ENCODE results near the gene IL12A.

IL12A gene

DNA sequence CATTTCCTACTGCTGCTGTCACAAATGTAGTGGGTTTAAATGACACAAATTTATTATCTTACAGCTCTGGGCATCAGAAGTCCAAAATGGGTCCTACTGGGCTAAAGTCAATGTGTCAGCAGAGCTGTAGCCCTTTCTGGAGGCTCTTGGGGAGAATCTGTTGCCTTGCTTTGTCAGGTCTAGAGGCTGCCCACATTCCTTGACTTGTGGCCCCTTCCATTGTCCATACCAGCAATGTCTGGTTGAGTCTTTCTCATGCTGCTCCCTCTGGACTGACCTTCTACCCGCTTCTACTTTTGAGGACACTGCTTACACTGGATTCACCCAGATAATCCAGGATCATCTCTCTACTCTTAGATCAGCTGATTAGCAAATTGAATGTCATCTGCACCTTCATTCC lies 3.0 kb downstream of the IL12A start:
- no peak for DNase-seq

DNA sequence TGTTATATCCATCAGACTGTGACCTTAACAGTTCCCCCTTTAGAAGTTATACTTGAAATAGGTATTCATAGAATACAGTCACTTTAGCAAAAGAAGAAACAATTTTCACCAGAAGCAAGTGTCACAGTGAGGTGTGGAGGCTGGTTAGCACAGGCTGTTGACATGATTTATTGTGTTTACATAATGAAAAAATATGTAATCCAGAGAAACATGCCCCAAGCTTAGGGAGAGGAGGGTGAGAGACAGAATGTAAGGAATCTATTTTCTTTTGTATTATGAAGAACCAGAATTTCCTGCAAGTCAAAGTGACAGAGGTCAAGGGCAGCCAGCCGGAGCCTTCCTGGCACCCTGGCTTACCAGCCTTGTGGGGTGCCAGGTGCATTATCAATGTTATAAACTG lies 4.0 kb downstream of the IL12A start:
- no peak for DNase-seq

DNA sequence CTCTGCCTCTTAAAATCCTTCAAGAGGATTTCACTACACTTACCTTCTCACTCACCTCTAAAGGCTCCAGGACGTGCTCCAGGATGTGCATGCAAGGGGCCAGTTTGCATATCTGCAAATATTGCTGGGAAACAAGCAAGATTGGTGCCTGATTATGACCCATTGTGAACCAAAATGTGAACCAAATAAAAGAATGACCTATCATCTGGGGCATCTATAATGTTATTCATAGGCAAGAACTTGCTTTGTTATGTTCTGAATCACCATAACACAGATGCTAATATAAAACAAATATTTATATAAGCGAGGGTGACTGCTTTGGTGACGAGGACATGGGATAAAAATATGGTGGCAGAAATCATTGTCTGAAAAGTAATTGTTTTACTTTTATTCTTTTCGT lies 5.5 kb downstream of the IL12A start:
- no peak for DNase-seq

DNA sequence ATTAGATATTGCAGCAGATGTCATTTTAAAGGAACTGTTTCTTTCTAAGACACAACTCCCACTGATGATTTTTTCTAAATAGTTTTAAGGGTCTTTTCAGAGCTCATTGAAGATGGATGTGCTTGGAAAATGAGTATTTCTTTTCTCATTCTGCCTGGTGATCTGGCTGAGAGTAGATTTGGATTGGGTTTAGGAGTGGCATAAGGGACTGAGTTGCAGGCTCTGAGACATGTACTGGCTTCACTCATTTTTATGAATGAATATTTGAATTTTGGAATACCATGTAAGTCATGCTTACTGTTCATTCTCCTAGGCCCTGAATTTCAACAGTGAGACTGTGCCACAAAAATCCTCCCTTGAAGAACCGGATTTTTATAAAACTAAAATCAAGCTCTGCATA lies 6.5 kb downstream of the IL12A start:
- no peak for DNase-seq

DNA sequence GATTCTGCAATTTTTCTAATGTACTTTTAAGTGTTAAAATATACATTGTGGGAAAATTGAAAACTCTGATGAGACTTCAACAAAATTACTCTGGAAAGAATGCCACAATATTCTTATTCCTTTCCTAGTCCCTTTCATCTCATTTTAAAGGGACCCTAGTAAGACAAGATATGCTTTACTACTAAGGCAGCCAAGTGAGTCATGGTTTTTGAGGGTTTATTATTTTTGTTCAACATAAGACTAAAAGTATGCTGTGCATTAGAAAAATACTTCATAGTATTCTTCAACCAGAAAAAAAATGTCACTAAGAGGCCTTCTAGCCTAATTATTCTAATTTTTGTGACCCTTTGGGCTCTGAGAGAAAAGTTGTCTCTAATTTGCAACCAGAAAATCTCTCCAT lies 7.4 kb downstream of the IL12A start:
- DNase-seq = no peak

DNA sequence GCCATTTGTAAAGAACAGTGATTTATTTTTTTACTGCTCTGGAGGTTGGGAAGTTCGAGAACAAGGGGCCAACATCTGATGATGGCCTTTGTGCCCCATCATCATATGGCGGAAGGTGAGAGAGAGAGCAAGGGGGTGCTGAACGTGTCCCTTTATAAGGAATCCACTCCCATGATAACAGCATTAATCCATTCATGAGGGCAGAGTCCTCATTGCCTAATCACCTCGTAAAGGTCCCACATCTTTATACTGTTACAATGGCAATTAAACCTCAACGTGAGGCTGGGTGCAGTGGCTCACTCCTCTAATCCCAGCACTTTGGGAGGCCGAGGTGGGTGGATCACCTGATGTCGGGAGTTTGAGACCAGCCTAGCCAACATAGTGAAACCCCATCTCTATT lies 8.3 kb downstream of the IL12A start:
- no peak for DNase-seq

DNA sequence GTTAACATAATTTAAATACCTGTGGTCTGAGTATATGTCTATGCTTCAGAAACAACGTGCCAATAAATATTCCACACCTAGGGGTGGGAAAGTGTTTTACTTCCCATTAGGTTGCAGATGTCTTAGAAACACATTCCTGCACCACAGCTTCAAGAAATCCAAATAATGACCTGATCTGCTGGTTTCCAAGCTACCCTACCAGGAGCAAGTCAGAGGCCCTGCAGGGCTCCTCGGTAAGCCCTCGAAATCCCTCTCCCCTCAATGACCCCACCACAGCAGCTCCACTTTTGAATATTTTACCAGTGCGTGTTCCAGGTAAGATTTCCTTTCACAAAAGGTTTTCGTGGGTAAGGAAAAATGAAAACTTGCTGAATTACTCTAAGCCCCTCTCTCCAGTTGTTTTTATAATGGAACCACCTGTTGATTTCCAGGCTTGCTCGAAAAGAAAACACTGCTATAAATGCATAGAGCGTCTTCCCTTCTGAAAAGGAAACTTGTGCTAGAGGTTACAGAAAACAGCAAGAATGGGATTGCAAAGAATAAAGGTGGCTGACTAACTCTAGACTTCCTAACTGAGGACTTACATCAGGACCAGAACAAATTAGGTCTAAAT lies 12.6 kb downstream of the IL12A start:
- no peak for DNase-seq

DNA sequence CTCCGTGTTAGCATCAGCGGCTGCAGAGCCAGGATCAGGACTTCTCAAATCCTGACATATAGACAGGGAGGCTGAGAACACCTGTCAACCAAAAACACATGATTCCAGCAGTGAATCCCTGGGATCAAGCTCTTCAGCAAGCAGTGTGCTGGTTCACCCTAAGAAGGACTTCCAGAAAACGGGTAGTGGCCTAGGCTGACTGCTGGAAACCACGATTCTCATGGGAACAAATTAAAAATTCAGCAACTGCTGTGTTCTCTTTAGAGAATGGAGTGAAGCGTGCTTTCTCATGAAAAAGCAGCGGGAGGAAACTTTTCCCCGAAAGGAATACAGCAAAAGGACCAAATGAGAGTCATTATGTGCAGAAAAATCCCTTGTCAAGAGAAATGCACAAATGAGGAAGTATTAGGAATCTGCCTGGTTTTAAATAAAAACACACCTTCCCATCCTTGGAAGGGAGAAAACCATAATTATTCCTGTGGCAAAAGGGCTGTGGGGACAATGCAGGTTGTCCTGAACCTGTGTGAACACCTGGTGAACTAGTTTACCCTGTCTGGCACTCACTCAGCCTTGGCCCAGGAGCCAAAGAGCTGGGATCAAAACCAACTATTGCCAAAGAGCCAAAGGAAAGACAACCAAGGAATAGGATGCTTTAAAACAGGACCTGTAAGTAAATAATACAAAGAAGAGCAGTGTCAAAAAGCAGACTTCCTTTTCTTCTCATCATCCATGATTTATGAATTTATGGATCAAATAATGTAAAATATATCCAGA lies 13.4 kb downstream of the IL12A start:
- DNase-seq = no peak

DNA sequence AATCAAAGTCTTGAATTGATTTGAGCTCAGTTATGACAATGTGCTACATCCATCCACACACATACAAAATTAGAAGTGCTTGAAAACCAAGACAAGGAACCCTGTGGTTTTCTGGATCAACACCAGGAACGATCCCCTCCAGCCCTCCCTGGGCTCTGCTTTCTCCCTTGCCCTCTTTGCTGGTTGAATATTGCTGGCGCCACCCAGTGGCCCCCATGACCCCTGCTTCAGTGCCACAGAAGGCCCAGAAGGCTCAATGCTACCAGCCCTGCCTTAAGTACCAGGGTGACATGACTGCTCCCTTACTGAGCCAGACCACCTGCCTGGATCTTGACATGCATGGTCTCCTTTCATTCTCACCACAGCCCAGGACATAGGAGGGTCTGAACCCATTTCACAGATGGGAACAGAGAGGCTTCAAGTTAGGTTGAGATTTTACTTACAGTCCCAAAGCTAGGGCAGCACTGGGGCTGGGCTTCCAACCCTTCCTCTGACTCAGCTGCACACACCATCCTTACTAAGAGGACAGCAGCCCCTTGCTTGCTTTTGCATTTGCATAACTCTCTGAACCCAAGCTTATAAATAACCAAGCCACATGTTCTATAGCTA lies 15.0 kb downstream of the IL12A start:
- DNase-seq = no peak

DNA sequence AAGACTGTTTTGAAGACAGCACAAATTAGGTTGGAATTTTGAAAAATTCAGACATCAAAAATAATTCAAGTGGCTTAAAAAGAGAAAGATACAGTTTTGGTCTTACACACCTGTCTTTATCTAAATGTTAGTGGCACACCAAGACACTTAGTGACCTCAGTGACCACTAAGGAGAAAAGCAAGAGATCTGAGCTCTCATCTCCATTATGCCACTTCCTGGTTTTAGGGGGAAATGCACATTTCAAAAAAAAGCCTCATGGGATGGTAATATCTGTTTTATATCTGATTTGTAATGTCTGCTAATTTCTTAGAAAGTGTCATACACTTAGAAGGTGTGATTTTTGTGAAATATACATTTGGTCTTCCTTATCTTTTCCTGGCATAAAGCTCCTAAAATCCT lies 16.4 kb downstream of the IL12A start:
- DNase-seq = no peak

DNA sequence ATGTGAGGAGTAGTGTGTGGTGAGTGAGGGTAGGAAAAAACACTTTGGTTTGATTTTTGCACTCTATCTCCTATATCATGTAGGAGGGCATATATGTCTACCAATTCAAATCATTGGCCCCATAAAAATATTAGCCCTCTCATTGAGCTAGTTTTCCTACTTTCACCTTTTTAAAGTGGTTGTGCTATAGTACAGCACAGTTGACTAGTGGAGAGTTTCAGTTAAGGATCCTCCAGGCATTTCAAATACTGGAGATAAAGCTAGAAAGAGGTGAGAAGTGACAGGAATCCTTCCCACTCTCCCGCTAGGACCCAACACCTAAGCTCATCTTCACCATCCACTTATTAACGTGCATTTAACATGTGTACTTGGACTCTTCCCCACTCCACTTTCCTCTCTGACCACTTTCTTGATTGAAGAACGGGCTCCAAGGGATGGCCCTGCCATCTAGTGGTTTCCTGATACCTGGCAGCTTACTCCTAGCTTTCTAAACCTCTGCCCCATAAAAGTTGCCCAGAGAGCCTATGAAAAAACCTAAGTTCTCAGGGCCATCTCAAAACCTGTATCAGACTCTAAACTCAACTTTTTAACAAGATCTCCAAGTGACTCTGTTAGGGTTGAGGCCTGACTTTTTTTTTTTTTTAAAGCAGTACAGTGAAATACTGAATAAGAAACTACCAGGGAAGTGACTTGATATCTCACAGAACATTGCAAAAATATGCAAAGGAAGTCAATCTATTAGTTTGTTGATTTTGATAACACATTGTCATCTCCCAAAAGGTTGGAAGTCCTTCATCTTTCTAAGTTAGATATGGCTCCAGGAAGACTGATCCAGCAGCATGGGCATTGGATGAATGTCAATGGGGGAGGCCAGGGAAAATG lies 17.9 kb downstream of the IL12A start:
- DNase-seq = no peak

DNA sequence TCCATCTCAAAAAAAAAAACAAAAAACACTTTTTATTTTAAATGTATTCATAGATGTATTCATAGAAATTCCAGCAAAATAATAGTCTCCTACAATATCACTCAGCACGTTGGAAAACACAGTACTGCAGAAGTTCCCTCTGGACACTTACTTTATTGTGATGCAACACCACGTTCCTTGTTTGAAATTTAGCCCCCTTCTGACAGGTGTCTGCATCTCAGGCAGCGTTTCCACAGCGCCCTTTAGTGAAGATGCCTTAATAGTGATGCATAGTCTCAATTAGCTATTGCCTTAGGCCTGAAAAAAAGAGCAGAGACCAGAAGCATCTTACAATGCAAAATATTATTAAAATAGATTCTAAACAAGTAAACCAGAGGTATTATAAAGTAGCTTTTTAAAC lies 20.3 kb downstream of the IL12A start:
- DNase-seq = no peak

DNA sequence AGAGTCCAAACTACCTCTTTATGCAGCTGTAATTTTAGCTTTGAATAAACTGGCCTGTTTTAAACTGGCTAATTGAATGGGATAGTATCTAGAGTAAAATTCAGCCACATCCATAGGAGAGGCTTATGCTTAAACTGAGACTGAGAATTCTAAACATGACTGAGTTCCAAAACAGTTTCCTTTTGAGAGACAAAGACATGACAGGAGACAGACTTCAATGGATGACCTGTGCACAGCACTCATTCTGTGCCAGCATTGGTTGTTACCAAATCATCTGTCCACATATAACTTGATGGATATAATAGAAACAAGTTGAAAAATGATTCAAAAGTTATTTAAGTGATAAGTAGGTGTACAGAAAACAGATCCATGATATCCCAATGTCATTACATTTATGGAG lies 20.9 kb downstream of the IL12A start:
- DNase-seq = no peak

DNA sequence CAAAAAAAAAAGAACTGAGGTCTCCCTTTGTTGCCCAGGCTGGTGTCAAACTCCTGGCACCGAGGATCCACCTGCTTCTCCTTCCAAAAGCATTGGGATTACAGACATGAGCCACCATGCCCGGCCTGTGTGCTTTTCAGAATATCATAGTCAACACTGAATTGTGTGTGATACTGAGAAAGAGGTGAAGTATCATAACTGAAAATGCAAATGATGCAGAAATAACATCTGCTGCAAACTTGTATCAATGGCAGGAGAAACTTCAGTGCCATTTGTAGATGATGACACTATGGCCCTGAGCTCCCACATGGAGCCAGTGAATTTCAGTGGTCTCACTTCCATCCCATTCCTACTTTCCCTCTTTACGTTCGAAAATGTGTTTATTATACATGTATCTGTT lies 21.9 kb downstream of the IL12A start:
- no peak for DNase-seq

DNA sequence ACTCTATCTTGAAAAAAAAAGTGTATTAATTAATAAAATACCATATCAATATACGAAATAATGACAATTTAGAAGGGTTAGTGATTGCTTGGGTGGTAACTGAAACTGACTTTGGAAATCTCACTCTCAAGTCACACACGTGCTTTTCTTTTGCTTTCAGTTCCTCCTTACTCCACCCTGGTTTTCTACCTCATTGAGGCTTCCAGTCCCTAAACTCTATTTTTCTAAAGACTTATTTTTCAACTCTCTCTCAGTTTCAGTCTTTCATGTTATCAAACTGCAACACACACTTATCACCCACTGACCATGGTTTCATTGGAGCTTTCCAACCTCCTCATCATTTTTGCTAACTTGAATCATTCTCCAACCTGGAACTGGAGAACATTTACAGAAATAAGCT lies 23.5 kb downstream of the IL12A start:
- no peak for DNase-seq

DNA sequence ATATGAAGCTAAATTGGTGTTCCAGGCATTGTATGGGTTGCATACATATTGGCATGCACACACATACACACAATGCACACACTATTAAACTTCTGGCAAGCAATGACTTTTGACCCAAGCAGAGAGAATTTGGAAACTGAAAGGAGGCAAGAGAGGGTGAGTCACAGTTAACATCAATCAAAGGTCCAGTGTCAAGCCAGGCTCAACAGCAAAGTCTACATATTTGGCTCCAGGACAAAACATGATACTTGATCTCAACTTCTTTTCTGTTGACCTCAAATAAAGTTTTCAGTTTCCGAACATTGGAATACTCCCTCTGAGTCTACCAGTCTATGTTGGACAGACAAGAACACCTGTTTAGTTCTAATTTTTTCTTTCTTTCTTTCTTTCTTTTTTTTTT lies 28.3 kb downstream of the IL12A start:
- DNase-seq = no peak

DNA sequence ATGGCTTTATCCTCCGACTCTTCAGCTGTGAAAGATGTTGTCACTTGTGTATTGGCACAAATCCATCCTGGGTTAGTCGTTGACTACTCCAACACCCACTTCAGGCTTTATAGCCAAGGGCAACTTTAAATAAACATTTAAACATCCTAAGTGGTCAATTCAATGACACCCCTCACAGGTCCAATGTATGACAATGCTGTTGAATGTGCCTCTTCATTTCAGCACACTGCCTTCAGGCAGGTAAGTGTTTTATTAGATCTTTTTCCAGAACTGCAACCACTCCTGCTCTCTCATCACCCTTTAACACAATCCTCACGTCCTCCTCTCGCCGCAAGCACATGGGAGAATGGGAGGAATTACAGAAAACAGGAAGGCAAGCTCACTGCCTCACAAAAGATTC lies 30.3 kb downstream of the IL12A start:
- DNase-seq = no peak

DNA sequence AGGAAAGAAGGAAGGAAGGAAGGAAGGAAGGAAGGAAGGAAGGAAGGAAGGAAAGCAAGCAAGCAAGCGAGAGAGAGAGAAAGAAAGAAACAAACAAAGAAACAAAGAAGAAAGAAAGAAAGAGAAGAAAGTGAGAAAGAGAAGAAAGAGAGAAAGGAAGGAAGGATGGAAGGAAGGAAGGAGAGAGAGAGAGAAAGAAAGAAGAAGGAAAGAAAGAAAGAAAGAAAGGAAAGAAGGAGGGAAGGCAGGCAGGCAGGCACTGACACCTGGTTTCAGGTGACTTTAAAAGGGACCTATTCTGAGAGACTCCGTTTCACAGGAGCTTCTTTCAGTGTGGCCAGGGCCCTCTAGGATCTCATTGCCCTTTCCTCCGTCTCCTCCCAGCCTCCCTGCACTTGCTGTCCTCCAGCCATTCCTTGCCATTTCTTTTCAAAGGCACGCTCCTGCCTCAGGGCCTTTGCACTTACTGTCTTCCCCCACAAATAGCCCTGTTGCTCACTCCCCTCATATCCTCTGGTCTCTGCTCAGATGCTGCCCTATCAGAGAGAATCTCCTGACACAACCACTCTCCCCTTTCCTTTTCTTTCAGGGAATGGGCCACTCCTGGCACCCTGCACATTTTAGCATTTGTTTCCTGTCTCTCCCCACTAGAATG lies 31.5 kb downstream of the IL12A start:
- no peak for DNase-seq

DNA sequence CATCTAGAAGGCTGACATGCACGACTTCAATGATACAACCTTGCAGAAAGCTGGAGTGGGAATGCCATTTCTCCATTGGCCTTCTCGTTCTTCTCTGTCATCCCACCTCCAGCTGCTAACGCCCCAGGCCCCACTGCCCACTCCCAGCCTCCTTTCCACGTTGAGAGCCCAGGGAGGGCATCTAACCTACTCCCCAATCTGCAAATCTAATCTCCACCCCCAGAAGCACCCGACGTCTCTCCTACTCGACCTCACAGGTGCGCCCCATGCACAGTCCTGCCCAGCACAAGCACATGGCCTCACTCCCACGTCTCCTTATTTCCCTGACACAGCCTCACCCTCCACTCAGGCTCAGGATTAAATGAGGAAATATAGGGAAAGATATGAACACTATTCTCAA lies 33.4 kb downstream of the IL12A start:
- no peak for DNase-seq

DNA sequence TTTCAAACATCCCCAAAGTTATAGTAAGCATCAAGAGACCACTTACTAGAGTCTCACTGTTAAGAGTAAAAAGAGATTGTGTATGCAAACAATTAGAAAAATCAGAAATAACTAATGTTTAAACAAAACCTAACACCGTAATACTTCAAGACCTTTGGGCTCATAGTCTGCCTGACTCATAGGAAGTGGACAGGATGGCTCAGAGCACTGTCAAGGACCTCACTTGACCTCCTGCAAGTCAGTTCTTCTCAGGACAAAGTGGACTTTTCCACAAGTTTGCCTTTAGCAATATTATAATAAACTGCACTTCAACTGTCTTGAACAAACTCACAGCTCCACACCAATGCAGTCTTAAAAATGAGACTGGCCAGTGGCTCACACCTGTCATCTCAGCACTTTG lies 34.8 kb downstream of the IL12A start:
- DNase-seq = no peak

DNA sequence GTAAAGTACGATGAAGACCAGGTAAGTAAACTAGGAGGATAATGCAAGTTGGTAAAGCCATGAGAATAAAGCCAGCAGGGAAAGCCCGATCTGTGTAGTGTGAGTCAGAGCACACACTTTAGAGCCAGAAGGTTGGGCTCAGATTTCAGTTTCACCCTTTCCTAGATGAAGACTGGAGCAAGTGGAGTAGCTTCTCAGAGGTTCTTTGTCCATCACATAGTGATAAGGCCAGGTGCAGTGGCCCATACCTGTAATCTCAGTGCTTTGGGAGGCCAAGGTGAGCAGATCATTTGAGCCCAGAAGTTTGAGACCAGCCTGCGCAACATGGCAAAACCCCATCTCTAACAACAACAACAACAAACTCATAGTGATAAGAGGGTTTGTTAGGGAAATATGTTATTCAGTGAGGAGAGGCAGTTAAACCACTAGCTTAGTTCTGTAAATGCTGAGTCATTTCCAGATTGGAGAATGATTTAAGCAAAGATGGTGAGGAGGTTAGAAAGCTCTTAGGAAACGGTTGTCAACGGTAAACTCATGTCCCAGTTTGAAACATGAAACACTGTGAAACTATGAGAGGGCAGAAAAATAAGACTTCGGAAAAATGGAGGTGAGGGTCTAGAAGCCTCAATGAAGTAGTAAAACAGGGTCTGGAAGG lies 39.0 kb downstream of the IL12A start:
- no peak for DNase-seq

DNA sequence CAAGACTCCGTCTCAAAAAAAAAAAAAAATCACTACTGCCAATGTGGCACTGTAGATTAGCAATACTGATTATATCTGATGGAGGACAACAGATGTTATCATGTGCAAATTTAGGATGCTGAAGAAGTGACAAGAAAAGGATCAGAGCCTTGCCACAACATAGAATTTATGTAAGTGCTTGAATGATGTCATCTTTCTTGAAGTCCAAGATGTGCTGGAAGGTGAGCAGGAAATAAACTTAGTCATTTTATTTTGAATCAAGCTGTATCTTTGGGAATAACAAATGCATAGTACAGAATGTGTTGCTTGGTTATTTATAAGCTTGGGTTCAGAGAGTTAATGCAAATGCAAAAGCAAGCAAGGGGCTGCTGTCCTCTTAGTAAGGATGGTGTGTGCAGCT lies 47.1 kb downstream of the IL12A start:
- DNase-seq = no peak
